Cardiac fibroblast (primary cell): Measurements from ENCODE around the gene CNOT11.
A peak's percentile ranks its signal among the peaks of the same experiment; 100 is the strongest.

Experiments
- DNase-seq, 2 donors: peaks; one replicate each; pipeline versions ENCODE4 v3.0.0 to v3.0.0-alpha.2; 2010; ENCODE audit warnings: low read depth in 2 of 2
- H3K4me3 ChIP-seq, 2 donors: replicated peaks in 1 of 2; 1 replicate in 1 of 2; 2 replicates in 1 of 2; pipeline ENCODE4 v1.5.1; 2011; ENCODE audit warnings: low read depth in 2 of 2, low read length in 2 of 2, mild to moderate bottlenecking in 2 of 2, moderate library complexity in 1 of 2
- CTCF ChIP-seq: IDR thresholded peaks from one replicate; pipeline ENCODE4 v1.5.1; 2011; ENCODE audit warnings: low read depth, mild to moderate bottlenecking, low read length, inconsistent platforms

Gene CNOT11

GRCh38 chr2:101272045-101272784 is 19.5 kb downstream of the CNOT11 start:
- no peak for TF ChIP-seq CTCF
- no peak for DNase-seq
- H3K4me3 ChIP-seq = no peak overlapping the region

- no peak overlapping the region for H3K4me3 ChIP-seq
Observed at GRCh38 chr2:101273056-101273455, 20.4 kb downstream of the CNOT11 start.

GRCh38 chr2:101274142-101274541 is 21.5 kb downstream of the CNOT11 start:
- TF ChIP-seq CTCF = no peak
- H3K4me3 ChIP-seq = no peak overlapping the region
- DNase-seq = no peak

More at GRCh38 chr2:101273056-101273455, 20.4 kb downstream of the CNOT11 start:
- DNase-seq = no peak
- TF ChIP-seq CTCF = no peak

GRCh38 chr2:101277111-101277510 is 24.4 kb downstream of the CNOT11 start:
- peak; percentile 7 for TF ChIP-seq CTCF
- H3K4me3 ChIP-seq = no peak overlapping the region
- peak; percentile 15 to 54 for DNase-seq

GRCh38 chr2:101278925-101279324 is 26.2 kb downstream of the CNOT11 start:
- H3K4me3 ChIP-seq = no peak overlapping the region
- TF ChIP-seq CTCF = no peak
- no peak for DNase-seq

- H3K4me3 ChIP-seq = no peak overlapping the region
- no peak for DNase-seq
- no peak for TF ChIP-seq CTCF
Observed at GRCh38 chr2:101281482-101281881, 28.8 kb downstream of the CNOT11 start.

- TF ChIP-seq CTCF = no peak
- no peak for DNase-seq
- no peak overlapping the region for H3K4me3 ChIP-seq
Observed at GRCh38 chr2:101282980-101283379, 30.3 kb downstream of the CNOT11 start.
